Tibial nerve (tissue), 4 donors: ENCODE results near the gene ANKRD6. TPM values are rescaled to one million over a fixed set of nuclear protein-coding genes. Genes with fewer than 3 reads are reported as not detected.
A peak's percentile ranks its signal among the peaks of the same experiment; 100 is the strongest.

Source experiments
- DNase-seq, 2 donors: peaks; one replicate each; pipeline ENCODE4 v3.0.0-alpha.2; 2019; ENCODE audit warnings: low spot score in 2 of 2
- H3K27ac ChIP-seq, 4 donors: fragments of 200-600 bp; sonication (generic) in 3 of 4; one replicate each; pipeline ENCODE4 v1.5.1; 2017 to 2019; ENCODE audit warnings: mild to moderate bottlenecking in 1 of 4
- H3K27me3 ChIP-seq, 2 donors: fragments of 200-600 bp; sonication (generic) in 1 of 2; one replicate each; pipeline versions ENCODE4 v1.5.1 to v1.6.0; 2017 to 2019
- H3K36me3 ChIP-seq, 3 donors: fragments of 200-600 bp; sonication (generic); one replicate each; pipeline ENCODE4 v1.5.1; 2018 to 2019
- H3K4me1 ChIP-seq, 4 donors: fragments of 200-600 bp; sonication (generic) in 3 of 4; one replicate each; pipeline ENCODE4 v1.5.1; 2017 to 2019
- H3K4me3 ChIP-seq, 4 donors: fragments of 200-600 bp; sonication (generic) in 3 of 4; one replicate each; pipeline ENCODE4 v1.5.1; 2017 to 2019; ENCODE audit warnings: mild to moderate bottlenecking in 1 of 4, moderate library complexity in 1 of 4
- H3K9me3 ChIP-seq, 4 donors: fragments of 200-600 bp; sonication (generic) in 3 of 4; one replicate each; pipeline ENCODE4 v1.5.1; 2017 to 2019
- CTCF ChIP-seq, 5 experiments: fragments of 200-600 bp in 3 of 5; fragments of 450-650 bp in 2 of 5; sonication (generic) in 3 of 5; IDR thresholded peaks; one replicate each; pipeline ENCODE4 v1.5.1; 2016 to 2019; ENCODE audit warnings: antibody characterized with exemption in 5 of 5, mild to moderate bottlenecking in 3 of 5, moderate library complexity in 2 of 5
- EP300 ChIP-seq, 2 donors: sonication (generic); formaldehyde crosslinking; IDR thresholded peaks; one replicate each; pipeline ENCODE4 v1.6.1; 2017; ENCODE audit warnings: antibody characterized with exemption in 2 of 2, mild to moderate bottlenecking in 1 of 2
- POLR2A ChIP-seq, 2 donors: fragments of 450-650 bp; IDR thresholded peaks; one replicate each; pipeline ENCODE4 v1.6.1; 2017; ENCODE audit warnings: antibody characterized with exemption in 2 of 2, mild to moderate bottlenecking in 2 of 2, moderate library complexity in 2 of 2
- WGBS, 2 donors: methylation state at CpG; one replicate each; pipeline ENCODE4 v1.1.5; 2018; 5-methylcytosine and 5-hydroxymethylcytosine counted together
- total RNA-seq, 4 donors: library from RNA; depleted of rRNA; stranded (reverse); fragments of >200 nt; gene quantifications; one replicate each; pipeline ENCODE4 v1.1.0, GENCODE V29; 2016

ANKRD6 gene
- total RNA-seq, 4 donors from 2014 or later: 10.1 to 22.8 (median 13.0) TPM

GRCh38 chr6:89610149-89610642 is 177.2 kb downstream of the ANKRD6 start:
- 41 to 49% methylated on average over 11 of the region's 11 CpGs for WGBS, 2 donors
- H3K27ac ChIP-seq: no peak overlapping the region
- H3K27me3 ChIP-seq: no peaks in the 10 kb centered on the region
- peak; percentile 45 to 76 for DNase-seq
- H3K4me1 ChIP-seq: no peaks in the 10 kb centered on the region
- H3K9me3 ChIP-seq: no peaks in the 10 kb centered on the region
- peaks cover 0 to 26% (median 0%) of the 10 kb centered on the region in 3 donors for H3K36me3 ChIP-seq
- no peak for TF ChIP-seq POLR2A (IDR thresholded peaks at IDR 0.05)
- peak; percentile 75 to 78 (median 77) for TF ChIP-seq CTCF (IDR thresholded peaks at IDR 0.05)
- TF ChIP-seq EP300 (IDR thresholded peaks at IDR 0.05): no peak
- H3K4me3 ChIP-seq: no peak overlapping the region

GRCh38 chr6:89611666-89612065 is 178.7 kb downstream of the ANKRD6 start:
- Histone ChIP-seq H3K9me3 (no peaks in the 10 kb centered on the region), H3K27ac (no peak overlapping the region), H3K27me3 (no peaks in the 10 kb centered on the region), H3K4me3 (no peak overlapping the region), H3K4me1 (no peaks in the 10 kb centered on the region), H3K36me3 (peaks cover 0 to 26% (median 0%) of the 10 kb centered on the region in 3 donors)
- DNase-seq: no peak
- TF ChIP-seq CTCF (IDR thresholded peaks at IDR 0.05) (no peak), POLR2A (IDR thresholded peaks at IDR 0.05) (no peak), EP300 (IDR thresholded peaks at IDR 0.05) (no peak)

GRCh38 chr6:89612121-89612520 is 179.2 kb downstream of the ANKRD6 start:
- Histone ChIP-seq H3K4me1 (no peaks in the 10 kb centered on the region), H3K4me3 (no peak overlapping the region), H3K27me3 (no peaks in the 10 kb centered on the region), H3K36me3 (peaks cover 0 to 30% (median 0%) of the 10 kb centered on the region in 3 donors), H3K27ac (no peak overlapping the region), H3K9me3 (no peaks in the 10 kb centered on the region)
- TF ChIP-seq CTCF (IDR thresholded peaks at IDR 0.05) (no peak), POLR2A (IDR thresholded peaks at IDR 0.05) (no peak), EP300 (IDR thresholded peaks at IDR 0.05) (no peak)
- no peak for DNase-seq
- WGBS, 2 donors: 84 to 85% methylated on average over 12 of the region's 12 CpGs

GRCh38 chr6:89613790-89614189 is 180.8 kb downstream of the ANKRD6 start:
- WGBS, 2 donors: 72 to 88% methylated on average over 5 of the region's 5 CpGs
- Histone ChIP-seq H3K36me3 (peaks cover 0 to 42% (median 0%) of the 10 kb centered on the region in 3 donors), H3K27me3 (no peaks in the 10 kb centered on the region), H3K4me3 (no peak overlapping the region), H3K9me3 (no peaks in the 10 kb centered on the region), H3K4me1 (no peaks in the 10 kb centered on the region), H3K27ac (no peak overlapping the region)
- TF ChIP-seq CTCF (IDR thresholded peaks at IDR 0.05) (no peak), POLR2A (IDR thresholded peaks at IDR 0.05) (no peak), EP300 (IDR thresholded peaks at IDR 0.05) (no peak)
- no peak for DNase-seq

- H3K9me3 ChIP-seq: no peaks in the 10 kb centered on the region
- DNase-seq: no peak
- H3K27ac ChIP-seq: no peak overlapping the region
- H3K36me3 ChIP-seq: peaks cover 0 to 47% (median 0%) of the 10 kb centered on the region in 3 donors
- H3K4me3 ChIP-seq: no peak overlapping the region
- H3K27me3 ChIP-seq: no peaks in the 10 kb centered on the region
- WGBS, 2 donors: 78 to 85% methylated on average over 5 of the region's 5 CpGs
- no peaks in the 10 kb centered on the region for H3K4me1 ChIP-seq
- TF ChIP-seq EP300 (IDR thresholded peaks at IDR 0.05) (no peak), CTCF (IDR thresholded peaks at IDR 0.05) (no peak), POLR2A (IDR thresholded peaks at IDR 0.05) (no peak)
These were observed 182.9 kb downstream of the ANKRD6 start for GRCh38 chr6:89615882-89616281.
